Measurements from ENCODE around the gene PXYLP1.

PXYLP1 gene

DNA sequence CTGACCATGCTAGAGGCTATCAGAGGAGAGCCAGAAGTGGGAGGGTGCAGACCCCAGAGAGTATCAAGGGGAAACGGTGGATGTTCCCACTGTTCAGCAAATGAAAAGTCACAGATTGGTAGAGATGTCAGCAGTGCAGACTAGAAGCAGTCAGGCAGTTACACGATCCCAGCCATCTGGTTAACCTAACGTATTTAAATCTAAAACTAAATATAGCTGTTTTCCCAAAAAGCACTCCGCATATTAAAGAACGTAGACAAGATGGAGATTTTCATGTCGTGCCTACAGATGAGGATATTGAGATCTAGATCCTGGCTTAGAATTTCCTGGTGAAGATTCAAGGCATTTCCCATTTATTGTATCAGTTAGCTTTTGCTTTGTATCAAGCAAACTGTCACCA lies 25.2 kb downstream of the PXYLP1 start:
- Histone ChIP-seq H3K36me3 (ENCODE audit: insufficient read depth, low read length) (peaks cover 34% of the 10 kb centered on the region; the same call in 1 of the 2 replicates), H3K79me2 (ENCODE audit: insufficient read depth, low read length) (peaks cover 35% of the 10 kb centered on the region; the same call in 1 of the 2 replicates), H3K4me3 (ENCODE audit: low read length, poor library complexity, severe bottlenecking) (no peak overlapping the region), H2AFZ (ENCODE audit: low read length) (no peak overlapping the region), H3K4me2 (ENCODE audit: low read depth, low read length, poor library complexity, severe bottlenecking) (no peak overlapping the region), H3K9me2 (replicated peaks; ENCODE audit: low read depth, low read length) (no peaks in the 10 kb centered on the region), H3F3A (ENCODE audit: low read depth) (peaks cover 3% of the 10 kb centered on the region; the same call in 1 of the 2 replicates), H3K9me3 (ENCODE audit: insufficient read depth, low read depth, low read length) (no peaks in the 10 kb centered on the region), H3K4me1 (ENCODE audit: insufficient read depth, low read length, poor library complexity, severe bottlenecking) (peaks cover 5% of the 10 kb centered on the region), H3K9ac (ENCODE audit: low read depth, low read length, poor library complexity, severe bottlenecking) (no peak overlapping the region), H4K20me1 (ENCODE audit: insufficient read depth, low read length, poor library complexity, severe bottlenecking) (no peaks in the 10 kb centered on the region), H3K27me3 (ENCODE audit: insufficient read depth, low read length, poor library complexity, severe bottlenecking) (no peaks in the 10 kb centered on the region)
- TF ChIP-seq, protein P1, sequence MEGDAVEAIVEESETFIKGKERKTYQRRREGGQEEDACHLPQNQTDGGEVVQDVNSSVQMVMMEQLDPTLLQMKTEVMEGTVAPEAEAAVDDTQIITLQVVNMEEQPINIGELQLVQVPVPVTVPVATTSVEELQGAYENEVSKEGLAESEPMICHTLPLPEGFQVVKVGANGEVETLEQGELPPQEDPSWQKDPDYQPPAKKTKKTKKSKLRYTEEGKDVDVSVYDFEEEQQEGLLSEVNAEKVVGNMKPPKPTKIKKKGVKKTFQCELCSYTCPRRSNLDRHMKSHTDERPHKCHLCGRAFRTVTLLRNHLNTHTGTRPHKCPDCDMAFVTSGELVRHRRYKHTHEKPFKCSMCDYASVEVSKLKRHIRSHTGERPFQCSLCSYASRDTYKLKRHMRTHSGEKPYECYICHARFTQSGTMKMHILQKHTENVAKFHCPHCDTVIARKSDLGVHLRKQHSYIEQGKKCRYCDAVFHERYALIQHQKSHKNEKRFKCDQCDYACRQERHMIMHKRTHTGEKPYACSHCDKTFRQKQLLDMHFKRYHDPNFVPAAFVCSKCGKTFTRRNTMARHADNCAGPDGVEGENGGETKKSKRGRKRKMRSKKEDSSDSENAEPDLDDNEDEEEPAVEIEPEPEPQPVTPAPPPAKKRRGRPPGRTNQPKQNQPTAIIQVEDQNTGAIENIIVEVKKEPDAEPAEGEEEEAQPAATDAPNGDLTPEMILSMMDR (conservative IDR thresholded peaks at IDR 0.05; ENCODE audit: low read length) = no peak
- TF ChIP-seq EZH2phosphoT487 (IDR thresholded peaks at IDR 0.05; ENCODE audit: borderline replicate concordance) = no peak

DNA sequence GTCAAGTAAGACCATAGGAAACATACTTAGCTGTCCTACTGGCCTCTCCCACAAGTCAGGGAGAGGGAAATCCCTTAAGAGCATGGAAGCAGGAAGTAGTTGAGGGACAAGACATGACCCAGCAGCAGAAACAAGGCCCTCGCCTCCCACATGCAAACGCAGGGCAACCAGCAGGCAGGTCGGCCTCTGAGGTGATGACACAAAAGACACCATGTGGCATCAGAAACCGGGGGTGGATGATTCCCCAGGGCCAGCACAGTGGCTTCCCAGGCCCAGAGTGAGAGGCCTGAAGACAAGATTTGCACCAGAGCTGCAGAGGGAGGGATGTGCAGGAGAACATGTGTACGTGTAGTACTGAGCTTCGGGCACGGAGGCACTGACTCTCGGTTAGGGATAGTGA lies 26.3 kb downstream of the PXYLP1 start:
- TF ChIP-seq, protein P1 (conservative IDR thresholded peaks at IDR 0.05; ENCODE audit: low read length) = no peak
- TF ChIP-seq EZH2phosphoT487 (IDR thresholded peaks at IDR 0.05; ENCODE audit: borderline replicate concordance) = no peak

DNA sequence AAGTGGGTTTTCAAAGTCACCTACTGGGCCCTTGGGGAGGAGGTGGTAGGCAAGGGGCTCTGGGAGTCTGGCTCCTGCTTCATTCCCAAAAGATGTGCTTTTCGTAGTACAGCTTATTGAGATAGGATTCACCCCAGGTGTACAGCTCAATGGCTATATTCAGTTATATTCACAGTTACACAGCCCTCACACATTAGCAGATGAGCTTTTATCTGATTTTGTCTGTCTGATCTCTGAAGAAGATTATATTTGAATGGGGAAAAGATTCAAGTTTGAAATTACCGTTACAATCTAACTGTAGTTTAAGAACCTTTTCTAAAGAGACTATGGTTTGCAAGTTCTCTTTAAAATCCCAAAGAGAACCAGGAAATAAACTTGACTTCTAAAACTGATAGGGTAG lies 27.3 kb downstream of the PXYLP1 start:
- no peaks in the 10 kb centered on the region for H4K20me1 ChIP-seq (ENCODE audit: insufficient read depth, low read length, poor library complexity, severe bottlenecking)
- H3K36me3 ChIP-seq (ENCODE audit: insufficient read depth, low read length) = peaks cover 49% of the 10 kb centered on the region; the same call in 1 of the 2 replicates
- no peaks in the 10 kb centered on the region for H3K9me3 ChIP-seq (ENCODE audit: insufficient read depth, low read depth, low read length)
- H2AFZ ChIP-seq (ENCODE audit: low read length) = no peak overlapping the region
- H3K9ac ChIP-seq (ENCODE audit: low read depth, low read length, poor library complexity, severe bottlenecking) = no peak overlapping the region
- H3K4me2 ChIP-seq (ENCODE audit: low read depth, low read length, poor library complexity, severe bottlenecking) = no peak overlapping the region
- H3K4me3 ChIP-seq (ENCODE audit: low read length, poor library complexity, severe bottlenecking) = no peak overlapping the region
- peaks cover 5% of the 10 kb centered on the region for H3K4me1 ChIP-seq (ENCODE audit: insufficient read depth, low read length, poor library complexity, severe bottlenecking)
- H3K9me2 ChIP-seq (replicated peaks; ENCODE audit: low read depth, low read length) = no peaks in the 10 kb centered on the region
- H3F3A ChIP-seq (ENCODE audit: low read depth) = peaks cover 3% of the 10 kb centered on the region; the same call in 1 of the 2 replicates
- no peaks in the 10 kb centered on the region for H3K27me3 ChIP-seq (ENCODE audit: insufficient read depth, low read length, poor library complexity, severe bottlenecking)
- TF ChIP-seq, protein P1 (conservative IDR thresholded peaks at IDR 0.05; ENCODE audit: low read length) = no peak
- no peak for TF ChIP-seq EZH2phosphoT487 (IDR thresholded peaks at IDR 0.05; ENCODE audit: borderline replicate concordance)
- peaks cover 32% of the 10 kb centered on the region; the same call in 1 of the 2 replicates for H3K79me2 ChIP-seq (ENCODE audit: insufficient read depth, low read length)

More for the DNA sequence above, 26.3 kb downstream of the PXYLP1 start:
- no peak overlapping the region for H3K4me3 ChIP-seq (ENCODE audit: low read length, poor library complexity, severe bottlenecking)
- peaks cover 5% of the 10 kb centered on the region for H3K4me1 ChIP-seq (ENCODE audit: insufficient read depth, low read length, poor library complexity, severe bottlenecking)
- no peak overlapping the region for H3K4me2 ChIP-seq (ENCODE audit: low read depth, low read length, poor library complexity, severe bottlenecking)
- H3K9ac ChIP-seq (ENCODE audit: low read depth, low read length, poor library complexity, severe bottlenecking) = no peak overlapping the region
- no peaks in the 10 kb centered on the region for H3K27me3 ChIP-seq (ENCODE audit: insufficient read depth, low read length, poor library complexity, severe bottlenecking)
- peaks cover 39% of the 10 kb centered on the region; the same call in 1 of the 2 replicates for H3K36me3 ChIP-seq (ENCODE audit: insufficient read depth, low read length)
- H3K9me2 ChIP-seq (replicated peaks; ENCODE audit: low read depth, low read length) = no peaks in the 10 kb centered on the region
- H3K9me3 ChIP-seq (ENCODE audit: insufficient read depth, low read depth, low read length) = no peaks in the 10 kb centered on the region
- H2AFZ ChIP-seq (ENCODE audit: low read length) = no peak overlapping the region
- H4K20me1 ChIP-seq (ENCODE audit: insufficient read depth, low read length, poor library complexity, severe bottlenecking) = no peaks in the 10 kb centered on the region
- peaks cover 32% of the 10 kb centered on the region; the same call in 1 of the 2 replicates for H3K79me2 ChIP-seq (ENCODE audit: insufficient read depth, low read length)
- peaks cover 3% of the 10 kb centered on the region; the same call in 1 of the 2 replicates for H3F3A ChIP-seq (ENCODE audit: low read depth)

All from Loucy (cell line).